ENCODE data around the gene HS3ST2.

DNA sequence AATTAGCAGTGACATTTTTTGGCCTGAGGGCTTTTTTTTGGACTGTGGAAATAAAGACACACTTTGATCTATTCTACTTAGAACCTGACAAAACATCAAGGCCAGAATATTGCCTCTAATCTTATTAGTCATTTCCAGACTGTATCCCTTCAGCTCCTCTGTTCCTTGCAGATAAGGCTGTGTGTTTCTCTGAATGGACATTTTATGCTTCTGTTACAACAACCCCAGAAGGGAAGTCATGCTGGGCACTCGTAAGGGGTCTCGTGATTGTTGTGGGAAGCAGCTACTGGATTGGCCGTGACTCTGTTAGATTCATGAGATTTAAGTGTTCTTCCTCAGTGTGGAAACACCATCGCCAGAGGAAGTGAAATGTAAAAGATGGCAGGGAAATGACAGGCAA, 31.6 kb upstream of the HS3ST2 start:
- TF ChIP-seq, protein P1, sequence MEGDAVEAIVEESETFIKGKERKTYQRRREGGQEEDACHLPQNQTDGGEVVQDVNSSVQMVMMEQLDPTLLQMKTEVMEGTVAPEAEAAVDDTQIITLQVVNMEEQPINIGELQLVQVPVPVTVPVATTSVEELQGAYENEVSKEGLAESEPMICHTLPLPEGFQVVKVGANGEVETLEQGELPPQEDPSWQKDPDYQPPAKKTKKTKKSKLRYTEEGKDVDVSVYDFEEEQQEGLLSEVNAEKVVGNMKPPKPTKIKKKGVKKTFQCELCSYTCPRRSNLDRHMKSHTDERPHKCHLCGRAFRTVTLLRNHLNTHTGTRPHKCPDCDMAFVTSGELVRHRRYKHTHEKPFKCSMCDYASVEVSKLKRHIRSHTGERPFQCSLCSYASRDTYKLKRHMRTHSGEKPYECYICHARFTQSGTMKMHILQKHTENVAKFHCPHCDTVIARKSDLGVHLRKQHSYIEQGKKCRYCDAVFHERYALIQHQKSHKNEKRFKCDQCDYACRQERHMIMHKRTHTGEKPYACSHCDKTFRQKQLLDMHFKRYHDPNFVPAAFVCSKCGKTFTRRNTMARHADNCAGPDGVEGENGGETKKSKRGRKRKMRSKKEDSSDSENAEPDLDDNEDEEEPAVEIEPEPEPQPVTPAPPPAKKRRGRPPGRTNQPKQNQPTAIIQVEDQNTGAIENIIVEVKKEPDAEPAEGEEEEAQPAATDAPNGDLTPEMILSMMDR (conservative IDR thresholded peaks at IDR 0.05; ENCODE audit: low read depth, low read length): no peak
- TF ChIP-seq EZH2 (IDR thresholded peaks at IDR 0.05; ENCODE audit: borderline replicate concordance, low read depth, low read length, poor library complexity, severe bottlenecking): no peak
